RWPE1 (cell line): Measurements from ENCODE around the gene KMT2D.

Experiments
- CTCF ChIA-PET: fragments of 350-600 bp; sonication (Branson Sonifier 250); formaldehyde crosslinking; extraction: SDS; loops from one replicate; lab custom pipeline; 2021; lab: Yijun Ruan, JAX
- POLR2A ChIA-PET: fragments of 400-600 bp; formaldehyde crosslinking; extraction: SDS; loops from one replicate; lab custom pipeline; 2020; ENCODE audit warnings: antibody characterized with exemption; ENCODE audit not compliant: low non-redundant PET; lab: Yijun Ruan, JAX
- DNase-seq: peaks from one replicate; pipeline ENCODE4 v3.0.0; 2012; ENCODE audit warnings: low spot score
- H3K27ac ChIP-seq: fragments of 450-650 bp; 2 replicates; pipeline ENCODE4 v1.5.1; 2017
- CTCF ChIP-seq: fragments of 450-650 bp; conservative IDR thresholded peaks from 2 replicates; pipeline ENCODE4 v1.5.1; 2017; ENCODE audit warnings: low read depth, mild to moderate bottlenecking

KMT2D gene

DNA sequence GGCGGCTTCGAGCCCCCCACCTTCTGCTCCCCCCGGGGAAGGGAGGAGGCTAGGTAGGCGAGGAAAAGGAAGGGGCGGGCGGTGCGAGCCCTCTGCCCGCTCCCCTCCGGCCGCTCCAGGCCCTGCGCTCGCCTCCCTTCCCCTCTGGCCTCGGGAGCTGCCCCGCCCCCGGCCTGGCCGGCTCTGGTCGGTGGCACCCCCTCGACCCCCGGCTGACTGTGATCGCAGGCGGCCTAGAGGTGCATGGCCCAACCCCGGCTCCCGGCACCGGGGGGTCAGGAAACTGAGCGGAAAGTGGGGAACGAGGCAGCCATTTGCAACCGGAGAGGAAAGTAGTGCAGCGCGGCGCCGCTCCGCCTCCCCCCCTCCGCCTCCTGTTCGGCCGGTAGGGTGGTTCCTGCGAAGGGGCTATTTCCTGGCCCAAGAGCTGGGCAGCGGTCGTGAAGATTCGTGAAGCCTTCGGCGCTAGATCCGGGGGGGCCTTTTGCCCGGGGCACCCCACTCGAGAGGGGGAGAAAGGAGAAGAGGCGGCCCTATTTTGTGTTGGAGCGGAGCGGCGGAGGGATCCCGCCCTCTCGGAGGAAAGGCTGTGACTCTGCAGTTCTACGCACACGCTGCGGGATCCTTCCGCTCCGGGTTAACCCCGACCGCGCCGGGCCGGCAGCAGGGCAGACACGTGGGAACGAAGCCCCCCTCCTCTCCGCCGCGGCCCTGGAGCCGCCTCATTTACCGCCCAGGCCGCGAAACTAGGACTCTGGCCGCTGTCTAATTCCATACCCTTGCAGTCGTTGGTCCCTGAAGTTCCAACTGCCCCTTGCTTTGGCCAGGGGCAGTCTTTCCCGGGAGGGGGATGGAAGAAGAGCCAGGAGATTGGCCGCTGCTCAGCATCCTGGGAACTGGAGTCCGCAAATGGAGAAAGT, at the start of gene KMT2D:
Gene KMT2D (minus strand): TSS at position 558 of the 920 bp plus-strand sequence. CDS start 5,470 bp downstream, outside the sequence.
- TF ChIP-seq CTCF, result no peak
- DNase-seq, result peak; percentile 93
- POLR2A ChIA-PET, result no interaction called here
- CTCF ChIA-PET, result interaction anchor here (0.5 kb wide), 1 partner anchor 150 kb away, joined by 3 read pairs; no protein-coding TSS in a partner anchor
- H3K27ac ChIP-seq, result peak within 1 kb of the TSS; percentile 86

- H3K27ac ChIP-seq, result peak overlapping the region; percentile 87
- POLR2A ChIA-PET, result no interaction called here
- CTCF ChIA-PET, result interaction anchor here (0.7 to 3.9 kb wide), 4 partner anchors 18 to 126 kb away, joined by 3 to 26 read pairs (median 4); no protein-coding TSS in a partner anchor
- DNase-seq, result no peak
- no peak for TF ChIP-seq CTCF
Measured at GRCh38 chr12:49109641-49110463, 49.3 kb upstream of the KMT2D start.

DNA sequence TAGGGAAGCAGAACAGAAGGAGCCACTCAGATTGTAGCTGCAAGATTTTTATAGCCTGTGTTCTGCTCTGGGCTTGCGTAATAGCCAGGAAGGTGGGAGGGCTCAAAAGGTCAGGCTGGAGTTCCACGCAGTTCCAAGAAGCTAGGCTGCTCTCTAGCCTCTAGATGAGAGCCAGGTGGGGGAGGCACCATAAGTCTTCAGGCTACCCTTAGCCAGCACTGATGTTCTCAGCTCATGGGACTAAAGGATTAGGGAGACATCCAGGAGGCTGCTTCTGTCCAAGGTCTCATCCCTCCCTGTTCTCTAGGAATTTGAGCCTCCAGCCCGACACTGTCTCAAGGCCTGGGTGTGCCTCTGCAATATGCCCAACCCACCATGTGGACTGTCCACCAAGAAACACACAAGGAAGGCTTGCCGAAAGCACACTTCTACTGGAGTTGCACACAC, 48.4 kb upstream of the KMT2D start:
- DNase-seq, result no peak
- TF ChIP-seq CTCF, result no peak
- ChIA-PET POLR2A (no interaction called here), CTCF (interaction anchor here (1.0 to 3.9 kb wide), 3 partner anchors 21 kb away, joined by 3 to 26 read pairs (median 4); no protein-coding TSS in a partner anchor)
- peak overlapping the region; percentile 87 for H3K27ac ChIP-seq

DNA sequence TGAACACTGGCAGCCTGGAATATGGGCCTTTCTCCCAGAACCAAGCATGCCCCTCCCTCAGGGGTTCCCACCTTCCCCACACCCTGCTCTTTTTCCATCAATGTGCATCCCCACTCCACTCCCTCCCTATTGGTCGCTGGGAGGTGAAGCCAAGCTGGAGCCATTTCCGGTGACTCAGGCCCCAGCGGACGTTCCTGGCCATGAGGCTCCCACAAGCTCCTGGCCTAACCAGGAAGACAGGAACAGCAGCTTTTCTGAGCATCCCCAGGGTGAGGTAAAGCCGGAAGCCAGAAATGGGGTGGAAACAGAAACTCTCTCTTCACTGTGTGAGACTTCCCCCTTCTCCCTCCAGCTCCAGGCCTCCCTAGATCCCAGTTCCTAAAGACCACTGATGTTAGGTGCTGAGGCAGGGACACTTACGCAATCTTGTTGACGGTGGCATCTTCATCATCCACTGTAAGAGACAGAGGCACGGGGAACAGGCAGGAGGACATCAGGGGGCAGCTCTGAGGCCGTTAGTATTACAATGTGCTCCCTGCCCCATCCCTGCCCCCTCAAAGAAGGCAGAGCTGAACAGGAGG, 45.0 kb upstream of the KMT2D start:
- CTCF ChIA-PET, result interaction anchor here (0.7 to 2.2 kb wide), 6 partner anchors 14 to 118 kb away, joined by 3 to 19 read pairs (median 5); no protein-coding TSS in a partner anchor
- TF ChIP-seq CTCF, result no peak
- H3K27ac ChIP-seq, result peak overlapping the region; percentile 38; the same call in 1 of the 2 replicates
- POLR2A ChIA-PET, result no interaction called here
- DNase-seq, result peak; percentile 41

- no peak for DNase-seq
- ChIA-PET CTCF (interaction anchor here (0.5 to 2.2 kb wide), 5 partner anchors 13 to 175 kb away, joined by 3 to 19 read pairs (median 6); no protein-coding TSS in a partner anchor), POLR2A (no interaction called here)
- H3K27ac ChIP-seq, result no peak overlapping the region
- no peak for TF ChIP-seq CTCF
Measured at GRCh38 chr12:49104822-49105221, 44.2 kb upstream of the KMT2D start.
